SU-DHL-6 (cell line): ENCODE results near the gene SLC25A1.

Experiments
- EZH2phosphoT487 ChIP-seq: fragments of 200-600 bp; sonication (generic), shearing (Covaris generic); conservative IDR thresholded peaks from 2 replicates; pipeline ENCODE4 v1.6.1; 2018; ENCODE audit warnings: mild to moderate bottlenecking, antibody characterized with exemption, low read length, moderate library complexity, mixed read lengths
- TF ChIP-seq, protein P1 (sequence below): fragments of 200-600 bp; sonication (generic); IDR thresholded peaks from one replicate; pipeline ENCODE4 v1.5.1; 2017; ENCODE audit warnings: antibody characterized with exemption, mild to moderate bottlenecking, low read length, moderate library complexity; ENCODE audit not compliant: insufficient read depth, poor library complexity, severe bottlenecking

DNA sequence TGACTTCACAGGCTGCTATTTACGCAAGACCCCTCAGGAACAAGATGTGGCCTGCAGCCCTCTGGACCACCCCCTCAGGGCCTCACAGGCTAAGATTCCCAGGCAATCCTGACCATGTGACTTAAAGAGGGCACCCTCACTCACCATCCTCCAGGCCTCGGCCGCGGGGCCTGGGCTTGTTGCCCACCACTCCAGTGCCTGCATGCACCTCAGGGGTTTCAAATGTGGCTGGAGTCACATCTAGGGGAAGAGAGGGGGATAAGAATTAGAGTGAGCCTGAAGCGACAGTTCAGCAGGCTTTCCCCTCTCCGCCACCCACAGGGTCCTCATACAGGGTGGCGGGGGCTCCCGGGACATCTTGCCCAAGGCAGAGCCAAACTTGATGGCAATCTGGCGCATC, 36.1 kb downstream of the SLC25A1 start:
- TF ChIP-seq, protein P1, sequence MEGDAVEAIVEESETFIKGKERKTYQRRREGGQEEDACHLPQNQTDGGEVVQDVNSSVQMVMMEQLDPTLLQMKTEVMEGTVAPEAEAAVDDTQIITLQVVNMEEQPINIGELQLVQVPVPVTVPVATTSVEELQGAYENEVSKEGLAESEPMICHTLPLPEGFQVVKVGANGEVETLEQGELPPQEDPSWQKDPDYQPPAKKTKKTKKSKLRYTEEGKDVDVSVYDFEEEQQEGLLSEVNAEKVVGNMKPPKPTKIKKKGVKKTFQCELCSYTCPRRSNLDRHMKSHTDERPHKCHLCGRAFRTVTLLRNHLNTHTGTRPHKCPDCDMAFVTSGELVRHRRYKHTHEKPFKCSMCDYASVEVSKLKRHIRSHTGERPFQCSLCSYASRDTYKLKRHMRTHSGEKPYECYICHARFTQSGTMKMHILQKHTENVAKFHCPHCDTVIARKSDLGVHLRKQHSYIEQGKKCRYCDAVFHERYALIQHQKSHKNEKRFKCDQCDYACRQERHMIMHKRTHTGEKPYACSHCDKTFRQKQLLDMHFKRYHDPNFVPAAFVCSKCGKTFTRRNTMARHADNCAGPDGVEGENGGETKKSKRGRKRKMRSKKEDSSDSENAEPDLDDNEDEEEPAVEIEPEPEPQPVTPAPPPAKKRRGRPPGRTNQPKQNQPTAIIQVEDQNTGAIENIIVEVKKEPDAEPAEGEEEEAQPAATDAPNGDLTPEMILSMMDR = no peak
- no peak for TF ChIP-seq EZH2phosphoT487
